Fibroblast of lung (primary cell): ENCODE results near the gene FAM13C.

Source experiments
- EZH2 ChIP-seq: IDR thresholded peaks from 2 replicates; pipeline ENCODE4 v1.5.1; 2012; ENCODE audit warnings: low read length, control low read depth, mild to moderate bottlenecking; ENCODE audit errors: missing control alignments
- TF ChIP-seq, protein P1 (sequence below), 2 donors: IDR thresholded peaks in 1 of 2; conservative IDR thresholded peaks in 1 of 2; 1 replicate in 1 of 2; 2 replicates in 1 of 2; pipeline ENCODE4 v1.5.1; 2011 to 2012; ENCODE audit warnings: low read length in 2 of 2, control low read depth in 1 of 2, inconsistent platforms in 1 of 2, low read depth in 1 of 2, mild to moderate bottlenecking in 1 of 2

DNA sequence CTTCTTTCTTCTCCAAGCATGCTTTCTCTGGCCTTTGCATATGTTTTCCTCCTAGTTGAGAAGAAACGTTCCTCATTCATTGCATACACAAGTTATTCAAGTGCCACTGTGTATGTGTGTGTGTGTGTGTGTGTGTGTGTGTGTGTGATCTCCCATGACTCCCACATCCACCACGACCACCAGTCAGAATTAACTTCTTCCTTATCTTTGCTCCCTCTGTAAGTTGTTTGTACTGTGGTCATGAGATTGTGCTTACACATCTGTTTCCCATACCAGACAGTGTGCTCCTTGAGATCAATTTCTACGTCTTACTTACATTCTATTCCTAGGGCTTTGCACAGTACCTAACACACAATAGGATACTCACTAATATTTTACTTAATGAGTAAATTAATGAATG, 22.4 kb upstream of the FAM13C start:
- TF ChIP-seq, protein P1, sequence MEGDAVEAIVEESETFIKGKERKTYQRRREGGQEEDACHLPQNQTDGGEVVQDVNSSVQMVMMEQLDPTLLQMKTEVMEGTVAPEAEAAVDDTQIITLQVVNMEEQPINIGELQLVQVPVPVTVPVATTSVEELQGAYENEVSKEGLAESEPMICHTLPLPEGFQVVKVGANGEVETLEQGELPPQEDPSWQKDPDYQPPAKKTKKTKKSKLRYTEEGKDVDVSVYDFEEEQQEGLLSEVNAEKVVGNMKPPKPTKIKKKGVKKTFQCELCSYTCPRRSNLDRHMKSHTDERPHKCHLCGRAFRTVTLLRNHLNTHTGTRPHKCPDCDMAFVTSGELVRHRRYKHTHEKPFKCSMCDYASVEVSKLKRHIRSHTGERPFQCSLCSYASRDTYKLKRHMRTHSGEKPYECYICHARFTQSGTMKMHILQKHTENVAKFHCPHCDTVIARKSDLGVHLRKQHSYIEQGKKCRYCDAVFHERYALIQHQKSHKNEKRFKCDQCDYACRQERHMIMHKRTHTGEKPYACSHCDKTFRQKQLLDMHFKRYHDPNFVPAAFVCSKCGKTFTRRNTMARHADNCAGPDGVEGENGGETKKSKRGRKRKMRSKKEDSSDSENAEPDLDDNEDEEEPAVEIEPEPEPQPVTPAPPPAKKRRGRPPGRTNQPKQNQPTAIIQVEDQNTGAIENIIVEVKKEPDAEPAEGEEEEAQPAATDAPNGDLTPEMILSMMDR (conservative IDR thresholded peaks at IDR 0.05 in 1 of 2, IDR thresholded peaks at IDR 0.05 in 1 of 2; ENCODE audit: low read depth in 1 of 2, low read length in 2 of 2): no peak
- TF ChIP-seq EZH2: no peak
